Activated T-helper 1 cell treated with anti-CD3 and anti-CD28 coated beads, Interleukin-2, amount 50 U/mL, for 16 hours (primary cell): Measurements from ENCODE around the gene DPPA2.

ENCODE experiments used
- DNase-seq, 2 donors: peaks; one replicate each; pipeline ENCODE4 v3.0.0-alpha.2; 2020; ENCODE audit warnings: low read depth in 1 of 2, low spot score in 1 of 2

The DPPA2 gene

GRCh38 chr3:109325657-109326056 lies 9.3 kb upstream of the DPPA2 start:
- no peak for DNase-seq

GRCh38 chr3:109325109-109325508 lies 8.8 kb upstream of the DPPA2 start:
- no peak for DNase-seq

DNA sequence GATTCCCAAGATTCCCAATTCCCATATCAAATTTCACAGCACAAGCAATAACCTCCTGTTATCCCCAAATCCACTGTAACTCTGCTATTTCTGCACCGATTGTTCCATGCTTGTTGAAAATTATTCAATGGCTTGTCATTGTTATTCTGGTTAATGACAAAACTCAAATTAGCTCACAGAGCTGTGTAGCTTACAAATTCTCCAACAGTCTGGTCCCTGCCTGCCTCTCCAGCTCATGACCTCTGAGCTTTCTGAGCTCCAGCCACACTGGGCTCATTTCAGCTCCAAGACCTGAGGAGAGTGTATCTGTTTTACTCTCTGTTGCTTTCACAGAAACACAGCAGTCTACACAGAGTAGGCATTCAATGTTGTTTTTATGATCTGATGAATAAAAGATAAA lies 3.3 kb downstream of the DPPA2 start:
- no peak for DNase-seq

DNA sequence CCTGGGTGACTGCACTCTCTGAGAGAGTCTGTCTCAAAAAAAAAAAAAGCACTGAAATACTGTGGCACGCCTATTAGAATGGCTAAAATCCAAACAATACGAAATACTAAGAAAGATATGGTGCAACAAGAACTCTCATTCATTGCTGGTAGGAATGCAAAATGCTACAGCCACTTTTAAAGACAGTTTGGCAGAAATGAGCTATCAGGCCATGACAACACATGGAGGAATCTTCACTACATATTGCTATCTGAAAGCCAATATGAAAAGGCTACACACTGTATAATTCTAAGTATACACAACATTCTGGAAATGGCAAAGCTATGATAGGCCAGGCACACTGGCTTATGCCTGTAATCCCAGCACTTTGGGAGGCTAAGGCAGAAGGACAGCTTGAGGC lies 18.8 kb downstream of the DPPA2 start:
- DNase-seq = no peak

GRCh38 chr3:109284071-109284470 lies 32.2 kb downstream of the DPPA2 start:
- DNase-seq = no peak

DNA sequence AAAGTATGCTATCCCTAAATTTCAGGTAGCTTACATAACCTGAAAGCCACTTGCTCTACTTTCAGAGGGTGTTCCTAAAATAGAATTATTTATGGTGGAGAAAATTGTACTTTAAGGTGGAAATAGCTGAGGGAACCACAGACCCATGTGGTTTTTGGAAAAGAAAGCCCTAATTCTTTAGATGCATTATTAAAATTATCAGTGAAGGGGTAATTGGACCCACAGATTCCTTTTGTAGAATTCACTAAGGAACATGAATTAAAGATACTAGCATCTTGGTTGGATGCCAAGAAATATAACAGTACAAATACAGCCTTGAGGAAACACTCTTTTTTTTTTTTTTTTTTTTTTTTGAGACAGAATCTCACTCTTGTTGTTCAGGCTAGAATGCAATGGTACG lies 37.8 kb downstream of the DPPA2 start:
- DNase-seq = no peak

DNA sequence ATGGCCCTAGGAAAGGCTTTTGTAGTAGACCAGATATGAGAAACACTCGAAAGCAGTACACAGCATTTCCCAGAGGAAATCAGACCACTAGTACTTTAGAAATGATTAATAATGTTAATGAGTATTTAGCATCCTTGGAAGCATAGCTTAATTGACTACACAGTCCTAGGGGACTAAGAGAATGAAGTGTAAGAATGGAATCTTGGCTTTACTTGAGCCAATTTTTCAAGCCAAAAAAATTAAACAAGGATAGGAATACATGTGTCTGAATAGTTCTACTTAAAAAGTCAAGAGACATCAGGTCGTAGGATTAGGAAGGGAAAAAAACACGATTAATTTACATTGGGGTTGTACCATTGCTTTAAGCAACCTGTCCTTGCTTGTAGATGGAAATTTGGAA lies 38.2 kb downstream of the DPPA2 start:
- no peak for DNase-seq

GRCh38 chr3:109275702-109276293 lies 40.5 kb downstream of the DPPA2 start:
- no peak for DNase-seq

DNA sequence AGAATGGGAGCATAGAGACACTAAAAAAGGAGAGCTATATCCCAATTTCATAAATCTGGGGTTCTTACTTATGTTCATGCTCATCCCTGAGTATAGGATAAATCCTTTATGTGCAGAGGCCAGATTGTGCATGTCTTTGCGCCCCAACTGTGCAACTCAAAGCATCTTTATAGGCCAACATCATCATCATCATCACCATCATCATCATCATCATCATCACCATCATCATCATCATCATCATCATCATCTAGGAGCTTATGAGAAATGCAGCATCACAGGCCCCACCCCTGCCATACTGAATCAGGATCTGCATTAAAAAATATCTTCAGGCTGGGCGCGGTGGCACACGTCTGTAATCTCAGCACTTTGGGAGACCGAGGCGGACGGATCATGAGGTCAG lies 45.5 kb downstream of the DPPA2 start:
- no peak for DNase-seq

DNA sequence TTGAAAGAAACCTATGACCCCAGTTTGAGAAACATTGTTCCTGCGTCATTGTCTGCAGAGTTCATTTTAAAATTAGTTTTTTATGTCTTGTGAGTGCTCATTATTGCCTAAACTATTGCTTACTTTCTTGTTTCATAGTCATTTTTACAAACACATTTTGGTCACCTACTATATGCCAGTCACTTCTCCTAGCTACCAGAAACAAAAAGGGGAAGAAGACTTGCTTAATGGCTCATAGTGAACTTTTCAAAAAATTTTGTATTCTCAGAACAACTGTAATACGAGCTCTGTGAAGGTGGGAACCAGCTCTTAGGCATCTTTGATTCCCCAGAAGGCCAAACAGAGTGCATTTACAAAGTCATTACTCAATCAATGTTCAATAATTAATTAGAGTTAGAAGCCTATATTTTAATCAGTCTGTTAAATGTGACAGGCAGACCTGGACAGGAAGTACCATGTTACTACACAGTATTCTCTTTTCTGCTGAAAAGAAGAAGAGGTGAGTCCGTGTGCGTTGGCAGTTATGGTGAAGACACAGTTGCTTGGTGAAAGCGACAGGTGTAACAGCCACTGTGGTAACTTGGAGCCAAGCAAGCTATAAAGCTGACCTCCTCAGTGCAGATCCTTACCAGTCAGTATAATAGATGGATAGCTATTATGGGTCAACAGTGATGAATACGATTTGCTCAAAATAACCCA lies 46.6 kb downstream of the DPPA2 start:
- no peak for DNase-seq

- no peak for DNase-seq
Observed at GRCh38 chr3:109268181-109268580, 48.1 kb downstream of the DPPA2 start.

DNA sequence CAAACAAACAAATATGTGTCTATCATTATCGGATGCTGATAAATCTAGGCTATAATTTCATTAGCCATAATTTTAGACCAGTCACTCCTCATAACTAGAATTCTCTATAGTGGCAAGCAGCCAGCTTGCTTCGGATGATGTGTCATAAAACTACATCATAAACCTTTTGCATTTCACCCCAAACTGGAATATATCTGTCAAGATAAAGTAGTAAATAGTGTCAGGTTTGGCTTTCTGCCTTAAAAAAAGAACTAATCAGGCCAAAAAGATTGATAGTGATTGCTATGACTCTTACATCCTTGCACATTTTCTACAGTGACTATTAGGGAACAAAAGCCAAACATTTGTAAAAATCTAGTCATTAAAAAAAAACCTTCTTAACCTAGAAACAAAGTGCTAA lies 51.0 kb downstream of the DPPA2 start:
- no peak for DNase-seq

DNA sequence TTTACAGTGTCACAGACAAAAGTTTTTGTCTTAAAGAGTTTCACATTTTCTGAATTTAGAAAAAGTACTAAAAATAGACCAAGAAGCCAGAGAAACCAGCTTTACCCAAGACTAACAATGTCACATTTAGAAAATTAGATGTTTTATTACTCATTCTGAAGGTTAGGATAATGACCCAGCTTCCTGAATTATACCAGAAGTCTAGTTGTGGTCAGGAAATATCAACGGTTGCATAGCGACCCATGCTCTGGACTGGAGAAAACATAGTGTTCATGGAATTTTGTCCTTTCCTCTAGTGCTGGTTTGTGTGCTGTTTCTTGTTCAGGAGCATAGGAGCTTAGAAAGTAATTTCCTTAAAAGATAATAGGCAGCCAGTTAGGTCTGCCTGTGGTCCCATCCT lies 59.0 kb downstream of the DPPA2 start:
- DNase-seq = no peak

DNA sequence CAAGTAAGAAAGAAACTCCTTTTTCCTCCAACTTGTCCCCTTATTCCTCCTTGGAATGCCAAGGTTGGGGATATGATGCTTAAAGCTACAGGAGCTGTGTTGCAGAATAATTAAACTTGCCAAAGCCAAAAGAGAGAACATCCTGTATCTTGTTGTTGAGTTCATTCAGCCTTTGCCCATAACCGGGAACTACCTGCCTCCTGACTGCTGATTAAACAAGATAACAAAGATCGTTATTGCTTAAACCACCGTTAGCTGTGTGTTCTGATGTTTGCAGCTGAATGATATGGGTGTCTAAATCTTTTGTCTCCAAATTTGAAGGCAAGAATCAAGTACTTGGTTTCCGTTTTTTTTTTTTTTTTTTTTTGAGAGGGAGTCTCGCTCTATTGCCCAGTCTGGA lies 61.5 kb downstream of the DPPA2 start:
- DNase-seq = no peak

DNA sequence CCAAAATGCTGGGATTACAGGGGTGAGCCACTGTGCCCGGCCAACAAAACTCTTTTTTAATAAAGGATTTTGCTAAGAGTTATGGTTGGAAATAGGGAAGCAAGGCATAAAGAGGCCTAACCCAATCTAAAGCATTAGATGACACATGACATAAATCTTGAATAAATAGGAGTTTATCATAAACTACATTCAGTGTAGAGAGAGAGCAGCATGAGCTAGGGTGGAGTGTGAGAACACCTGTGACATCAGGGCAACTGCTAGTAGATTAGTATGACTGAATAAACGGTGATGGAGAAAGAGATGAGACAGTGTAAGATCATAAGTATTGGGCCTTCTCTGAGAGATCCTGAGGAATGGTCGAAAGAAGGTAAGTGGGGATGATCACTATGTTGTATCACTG lies 63.7 kb downstream of the DPPA2 start:
- DNase-seq = no peak
